ENCODE measurements around the gene ACSS2.

Gene ACSS2

GRCh38 chr20:34915749-34916455 is 39.5 kb downstream of the ACSS2 start:
- H3K27ac ChIP-seq (ENCODE audit: low read depth, low read length) = no peak overlapping the region

GRCh38 chr20:34916774-34917354 is 40.5 kb downstream of the ACSS2 start:
- Histone ChIP-seq H3K9ac (ENCODE audit: low read depth, low read length) (no peak overlapping the region), H3K27me3 (ENCODE audit: control insufficient read depth, insufficient read depth, low read length) (no peaks in the 10 kb centered on the region), H3K27ac (ENCODE audit: low read depth, low read length) (no peak overlapping the region), H3K36me3 (ENCODE audit: control insufficient read depth, insufficient read depth, low read length) (no peaks in the 10 kb centered on the region), H3K4me1 (ENCODE audit: control insufficient read depth, insufficient read depth, low read length) (no peaks in the 10 kb centered on the region), H3K4me3 (ENCODE audit: low read depth, low read length) (no peak overlapping the region), H3K9me3 (ENCODE audit: control insufficient read depth, insufficient read depth, low read length) (no peaks in the 10 kb centered on the region)

More at GRCh38 chr20:34915749-34916455, 39.5 kb downstream of the ACSS2 start:
- no peaks in the 10 kb centered on the region for H3K4me1 ChIP-seq (ENCODE audit: control insufficient read depth, insufficient read depth, low read length)
- H3K27me3 ChIP-seq (ENCODE audit: control insufficient read depth, insufficient read depth, low read length) = no peaks in the 10 kb centered on the region
- no peaks in the 10 kb centered on the region for H3K9me3 ChIP-seq (ENCODE audit: control insufficient read depth, insufficient read depth, low read length)
- no peak overlapping the region for H3K4me3 ChIP-seq (ENCODE audit: low read depth, low read length)
- H3K36me3 ChIP-seq (ENCODE audit: control insufficient read depth, insufficient read depth, low read length) = no peaks in the 10 kb centered on the region
- H3K9ac ChIP-seq (ENCODE audit: low read depth, low read length) = no peak overlapping the region

- no peak overlapping the region for H3K9ac ChIP-seq (ENCODE audit: low read depth, low read length)
- H3K27me3 ChIP-seq (ENCODE audit: control insufficient read depth, insufficient read depth, low read length) = no peaks in the 10 kb centered on the region
- H3K4me1 ChIP-seq (ENCODE audit: control insufficient read depth, insufficient read depth, low read length) = no peaks in the 10 kb centered on the region
- no peak overlapping the region for H3K4me3 ChIP-seq (ENCODE audit: low read depth, low read length)
- peaks cover 3% of the 10 kb centered on the region; the same call in 1 of the 2 replicates for H3K36me3 ChIP-seq (ENCODE audit: control insufficient read depth, insufficient read depth, low read length)
- H3K27ac ChIP-seq (ENCODE audit: low read depth, low read length) = no peak overlapping the region
- H3K9me3 ChIP-seq (ENCODE audit: control insufficient read depth, insufficient read depth, low read length) = no peaks in the 10 kb centered on the region
Measured at GRCh38 chr20:34920055-34920454, 43.6 kb downstream of the ACSS2 start.

GRCh38 chr20:34921436-34921835 is 45.0 kb downstream of the ACSS2 start:
- Histone ChIP-seq H3K36me3 (ENCODE audit: control insufficient read depth, insufficient read depth, low read length) (peaks cover 3% of the 10 kb centered on the region; the same call in 1 of the 2 replicates), H3K27ac (ENCODE audit: low read depth, low read length) (no peak overlapping the region), H3K4me3 (ENCODE audit: low read depth, low read length) (no peak overlapping the region), H3K9me3 (ENCODE audit: control insufficient read depth, insufficient read depth, low read length) (no peaks in the 10 kb centered on the region), H3K4me1 (ENCODE audit: control insufficient read depth, insufficient read depth, low read length) (no peaks in the 10 kb centered on the region), H3K27me3 (ENCODE audit: control insufficient read depth, insufficient read depth, low read length) (no peaks in the 10 kb centered on the region), H3K9ac (ENCODE audit: low read depth, low read length) (no peak overlapping the region)

DNA sequence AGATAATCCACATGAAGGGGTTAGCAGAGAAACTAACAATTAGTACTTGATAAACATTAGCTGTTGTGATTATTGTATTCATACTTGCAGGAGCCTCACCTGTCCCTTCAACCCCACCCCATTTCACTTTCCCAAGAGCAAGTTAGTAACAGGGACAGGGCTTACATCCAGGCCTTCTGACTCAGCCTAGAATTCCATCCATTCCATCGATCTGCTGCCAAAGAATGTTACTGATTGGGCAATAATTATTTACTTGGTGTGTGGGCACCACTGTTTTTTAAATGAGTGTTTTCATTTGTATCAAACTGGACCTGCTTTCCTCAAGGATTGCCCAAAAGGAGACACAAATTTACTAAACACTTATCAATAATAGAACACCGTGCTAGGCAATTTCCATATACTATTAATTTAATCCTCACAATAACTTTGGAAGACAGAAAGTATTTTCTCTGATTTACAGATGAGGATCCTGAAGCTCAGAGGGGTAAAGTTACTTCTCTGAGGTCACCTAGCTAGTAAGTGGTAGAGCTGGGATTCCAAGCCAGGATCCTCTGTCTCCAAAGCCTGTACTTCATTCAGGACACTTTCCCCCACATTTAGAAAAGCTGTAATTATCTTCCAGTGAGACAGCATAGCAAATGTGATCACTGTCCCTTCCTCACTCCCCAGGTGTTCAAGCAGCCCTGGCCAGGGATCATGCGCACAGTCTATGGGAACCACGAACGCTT is 46.4 kb downstream of the ACSS2 start:
- no peaks in the 10 kb centered on the region for H3K9me3 ChIP-seq (ENCODE audit: control insufficient read depth, insufficient read depth, low read length)
- no peaks in the 10 kb centered on the region for H3K27me3 ChIP-seq (ENCODE audit: control insufficient read depth, insufficient read depth, low read length)
- no peaks in the 10 kb centered on the region for H3K4me1 ChIP-seq (ENCODE audit: control insufficient read depth, insufficient read depth, low read length)
- no peak overlapping the region for H3K4me3 ChIP-seq (ENCODE audit: low read depth, low read length)
- H3K9ac ChIP-seq (ENCODE audit: low read depth, low read length) = no peak overlapping the region
- H3K36me3 ChIP-seq (ENCODE audit: control insufficient read depth, insufficient read depth, low read length) = peaks cover 7% of the 10 kb centered on the region; the same call in 1 of the 2 replicates
- no peak overlapping the region for H3K27ac ChIP-seq (ENCODE audit: low read depth, low read length)

DNA sequence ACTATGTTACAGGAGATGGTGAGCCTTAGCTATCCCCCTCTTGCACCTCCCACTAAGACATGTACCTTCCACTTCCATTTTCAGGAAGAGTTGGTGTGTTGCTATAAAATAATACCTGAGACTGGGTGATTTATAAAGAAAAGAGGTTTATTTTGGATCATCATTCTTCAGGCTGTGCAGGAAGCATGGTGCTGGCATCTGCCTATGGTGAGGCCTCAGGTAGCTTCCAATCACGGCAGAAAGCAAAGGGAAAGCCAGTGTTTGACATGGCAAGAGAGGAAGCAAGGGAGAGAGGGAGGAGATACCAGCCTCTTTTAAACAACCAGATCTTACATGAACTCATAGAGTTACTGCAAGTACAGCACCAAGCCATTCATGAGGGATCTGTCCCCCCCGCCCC is 47.0 kb downstream of the ACSS2 start:
- Histone ChIP-seq H3K9me3 (ENCODE audit: control insufficient read depth, insufficient read depth, low read length) (no peaks in the 10 kb centered on the region), H3K27ac (ENCODE audit: low read depth, low read length) (no peak overlapping the region), H3K36me3 (ENCODE audit: control insufficient read depth, insufficient read depth, low read length) (peaks cover 12% of the 10 kb centered on the region), H3K4me1 (ENCODE audit: control insufficient read depth, insufficient read depth, low read length) (no peaks in the 10 kb centered on the region), H3K4me3 (ENCODE audit: low read depth, low read length) (no peak overlapping the region), H3K9ac (ENCODE audit: low read depth, low read length) (no peak overlapping the region), H3K27me3 (ENCODE audit: control insufficient read depth, insufficient read depth, low read length) (no peaks in the 10 kb centered on the region)

- Histone ChIP-seq H3K27me3 (ENCODE audit: control insufficient read depth, insufficient read depth, low read length) (no peaks in the 10 kb centered on the region), H3K4me1 (ENCODE audit: control insufficient read depth, insufficient read depth, low read length) (no peaks in the 10 kb centered on the region), H3K36me3 (ENCODE audit: control insufficient read depth, insufficient read depth, low read length) (peaks cover 26% of the 10 kb centered on the region)
Measured at GRCh38 chr20:34925341-34925740, 48.9 kb downstream of the ACSS2 start.

GRCh38 chr20:34925981-34926380 is 49.6 kb downstream of the ACSS2 start:
- Histone ChIP-seq H3K27ac (ENCODE audit: low read depth, low read length) (no peak overlapping the region), H3K9me3 (ENCODE audit: control insufficient read depth, insufficient read depth, low read length) (no peaks in the 10 kb centered on the region), H3K4me3 (ENCODE audit: low read depth, low read length) (no peak overlapping the region), H3K4me1 (ENCODE audit: control insufficient read depth, insufficient read depth, low read length) (no peaks in the 10 kb centered on the region), H3K36me3 (ENCODE audit: control insufficient read depth, insufficient read depth, low read length) (peaks cover 32% of the 10 kb centered on the region), H3K27me3 (ENCODE audit: control insufficient read depth, insufficient read depth, low read length) (no peaks in the 10 kb centered on the region), H3K9ac (ENCODE audit: low read depth, low read length) (no peak overlapping the region)

More at GRCh38 chr20:34925341-34925740, 48.9 kb downstream of the ACSS2 start:
- H3K9ac ChIP-seq (ENCODE audit: low read depth, low read length) = no peak overlapping the region
- H3K9me3 ChIP-seq (ENCODE audit: control insufficient read depth, insufficient read depth, low read length) = no peaks in the 10 kb centered on the region
- H3K4me3 ChIP-seq (ENCODE audit: low read depth, low read length) = no peak overlapping the region
- no peak overlapping the region for H3K27ac ChIP-seq (ENCODE audit: low read depth, low read length)

DNA sequence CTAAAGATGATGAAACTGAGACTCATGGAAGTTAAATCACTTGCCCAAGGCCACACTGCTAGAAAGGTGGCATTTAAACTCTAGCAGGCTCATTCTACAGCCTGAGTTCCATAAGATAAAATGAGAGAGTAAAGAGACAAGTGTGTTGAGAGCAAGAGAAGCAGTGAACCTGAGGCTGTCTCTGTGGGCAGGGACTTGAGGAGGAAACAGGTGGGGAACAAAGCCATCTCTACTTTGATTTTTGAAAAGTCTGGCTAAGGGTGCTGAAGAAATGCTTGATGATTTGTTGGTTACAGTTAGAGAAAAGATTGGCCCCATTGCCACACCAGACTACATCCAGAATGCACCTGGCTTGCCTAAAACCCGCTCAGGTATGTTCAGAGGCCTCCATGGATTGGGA is 50.2 kb downstream of the ACSS2 start:
- Histone ChIP-seq H3K4me3 (ENCODE audit: low read depth, low read length) (no peak overlapping the region), H3K36me3 (ENCODE audit: control insufficient read depth, insufficient read depth, low read length) (peaks cover 38% of the 10 kb centered on the region), H3K27ac (ENCODE audit: low read depth, low read length) (no peak overlapping the region), H3K9ac (ENCODE audit: low read depth, low read length) (no peak overlapping the region), H3K27me3 (ENCODE audit: control insufficient read depth, insufficient read depth, low read length) (no peaks in the 10 kb centered on the region), H3K9me3 (ENCODE audit: control insufficient read depth, insufficient read depth, low read length) (no peaks in the 10 kb centered on the region), H3K4me1 (ENCODE audit: control insufficient read depth, insufficient read depth, low read length) (no peaks in the 10 kb centered on the region)

DNA sequence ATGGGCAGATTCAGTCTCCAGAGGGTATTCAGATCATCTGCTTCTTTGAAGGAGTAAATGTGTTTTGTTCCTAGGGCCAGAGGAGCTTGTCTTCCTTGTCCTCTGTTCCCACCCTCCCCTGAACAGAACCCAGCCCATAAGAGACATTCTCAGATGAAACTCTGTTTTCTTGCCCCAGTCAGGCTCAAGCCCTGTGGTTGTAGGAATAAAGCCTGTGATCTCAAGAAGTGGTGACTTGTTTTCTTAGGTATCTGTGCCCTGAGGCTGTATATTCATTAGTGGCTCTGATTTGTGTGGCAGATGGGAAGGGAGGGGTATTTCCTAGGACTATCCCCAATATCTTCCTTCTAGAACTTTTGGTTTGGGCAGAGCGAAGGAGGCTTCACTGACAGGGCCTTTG is 51.3 kb downstream of the ACSS2 start:
- Histone ChIP-seq H3K27ac (ENCODE audit: low read depth, low read length) (no peak overlapping the region), H3K4me3 (ENCODE audit: low read depth, low read length) (no peak overlapping the region), H3K27me3 (ENCODE audit: control insufficient read depth, insufficient read depth, low read length) (no peaks in the 10 kb centered on the region), H3K9me3 (ENCODE audit: control insufficient read depth, insufficient read depth, low read length) (no peaks in the 10 kb centered on the region), H3K4me1 (ENCODE audit: control insufficient read depth, insufficient read depth, low read length) (no peaks in the 10 kb centered on the region), H3K9ac (ENCODE audit: low read depth, low read length) (no peak overlapping the region), H3K36me3 (ENCODE audit: control insufficient read depth, insufficient read depth, low read length) (peaks cover 45% of the 10 kb centered on the region)

DNA sequence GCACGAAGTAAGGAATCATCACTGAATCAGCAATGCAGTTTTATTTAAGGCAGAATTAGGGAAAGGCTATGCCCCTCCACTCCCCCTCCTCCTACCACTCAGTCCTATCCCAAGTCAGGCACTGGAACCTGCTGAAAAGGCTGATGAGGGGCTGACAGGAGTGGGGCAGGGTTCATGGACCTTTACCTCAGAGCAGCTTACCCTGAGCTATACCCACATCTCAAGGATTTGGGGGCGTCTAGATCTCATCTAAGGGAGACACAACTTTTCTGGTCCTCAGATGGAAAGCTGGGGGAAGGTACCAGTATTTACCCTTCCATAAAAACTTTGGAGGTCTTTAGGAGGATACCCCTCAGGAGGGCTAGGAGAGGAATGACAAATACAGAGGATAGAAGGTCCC is 52.0 kb downstream of the ACSS2 start:
- H3K4me3 ChIP-seq (ENCODE audit: low read depth, low read length) = no peak overlapping the region
- H3K27ac ChIP-seq (ENCODE audit: low read depth, low read length) = no peak overlapping the region
- peaks cover 47% of the 10 kb centered on the region for H3K36me3 ChIP-seq (ENCODE audit: control insufficient read depth, insufficient read depth, low read length)
- H3K9ac ChIP-seq (ENCODE audit: low read depth, low read length) = no peak overlapping the region
- H3K4me1 ChIP-seq (ENCODE audit: control insufficient read depth, insufficient read depth, low read length) = no peaks in the 10 kb centered on the region
- H3K9me3 ChIP-seq (ENCODE audit: control insufficient read depth, insufficient read depth, low read length) = no peaks in the 10 kb centered on the region
- H3K27me3 ChIP-seq (ENCODE audit: control insufficient read depth, insufficient read depth, low read length) = no peaks in the 10 kb centered on the region

All from HUES48 (cell line).